H9 (cell line): Measurements from ENCODE around the gene MYH15. TPM values are rescaled to one million over a fixed set of nuclear protein-coding genes. Genes with fewer than 3 reads are reported as not detected.

Experiments
- DNase-seq: peaks from one replicate; pipeline ENCODE4 v3.0.0-alpha.2; 2017
- H2AFZ ChIP-seq: one replicate; pipeline ENCODE4 v1.6.1; 2013; ENCODE audit warnings: mild to moderate bottlenecking, low read length, control low read depth, moderate library complexity
- H2AK5ac ChIP-seq: 2 replicates; pipeline ENCODE4 v1.6.1; 2013; ENCODE audit warnings: low read length, control low read depth, mixed read lengths; ENCODE audit not compliant: insufficient read length
- H2BK120ac ChIP-seq: one replicate; pipeline ENCODE4 v1.6.1; 2013; ENCODE audit warnings: low read depth, mild to moderate bottlenecking, low read length, control low read depth, inconsistent platforms; ENCODE audit not compliant: poor library complexity, severe bottlenecking
- H2BK12ac ChIP-seq: 2 replicates; pipeline ENCODE4 v1.6.1; 2013; ENCODE audit warnings: low read length, control low read depth, mixed read lengths, low read depth; ENCODE audit not compliant: insufficient read length
- H2BK15ac ChIP-seq: 2 replicates; pipeline ENCODE4 v1.6.1; 2013; ENCODE audit warnings: low read depth, low read length, control low read depth
- H2BK20ac ChIP-seq: one replicate; pipeline ENCODE4 v1.6.1; 2013; ENCODE audit warnings: low read depth, mild to moderate bottlenecking, low read length, control low read depth, inconsistent platforms; ENCODE audit not compliant: poor library complexity, severe bottlenecking
- H2BK5ac ChIP-seq: 2 replicates; pipeline ENCODE4 v1.6.1; 2013; ENCODE audit warnings: low read length, control low read depth, mixed read lengths; ENCODE audit not compliant: insufficient read length
- H3K14ac ChIP-seq: 2 replicates; pipeline ENCODE4 v1.6.1; 2013; ENCODE audit warnings: low read length, control low read depth; ENCODE audit not compliant: insufficient read depth
- H3K18ac ChIP-seq: 2 replicates; pipeline ENCODE4 v1.6.1; 2013; ENCODE audit warnings: low read depth, mild to moderate bottlenecking, mixed read lengths, low read length, control low read depth; ENCODE audit not compliant: insufficient read length
- H3K23ac ChIP-seq: 2 replicates; pipeline ENCODE4 v1.6.1; 2013; ENCODE audit warnings: low read length, control low read depth, mixed read lengths, low read depth; ENCODE audit not compliant: insufficient read length
- H3K23me2 ChIP-seq: 2 replicates; pipeline ENCODE4 v1.6.1; 2013; ENCODE audit warnings: low read depth, mild to moderate bottlenecking, mixed read lengths, low read length, control low read depth; ENCODE audit not compliant: insufficient read length, poor library complexity, severe bottlenecking
- H3K27ac ChIP-seq: 2 replicates; pipeline ENCODE4 v1.5.1; 2013; ENCODE audit warnings: low read length, control low read depth, mixed read lengths, low read depth; ENCODE audit not compliant: insufficient read length
- H3K27me3 ChIP-seq: 2 replicates; pipeline ENCODE4 v1.6.1; 2013; ENCODE audit warnings: low read length, control low read depth, inconsistent platforms; ENCODE audit not compliant: insufficient read depth
- H3K4ac ChIP-seq: 2 replicates; pipeline ENCODE4 v1.6.1; 2013; ENCODE audit warnings: low read depth, mild to moderate bottlenecking, control low read depth, inconsistent platforms, low read length, moderate library complexity
- H3K4me1 ChIP-seq: 2 replicates; pipeline ENCODE4 v1.6.1; 2013; ENCODE audit warnings: low read length, control low read depth, inconsistent platforms; ENCODE audit not compliant: insufficient read depth
- H3K4me2 ChIP-seq: 2 replicates; pipeline ENCODE4 v1.6.1; 2013; ENCODE audit warnings: low read length, control low read depth, mixed read lengths; ENCODE audit not compliant: insufficient read length, insufficient read depth
- H3K56ac ChIP-seq: 2 replicates; pipeline ENCODE4 v1.6.1; 2013; ENCODE audit warnings: low read depth, mild to moderate bottlenecking, mixed read lengths, low read length, control low read depth; ENCODE audit not compliant: insufficient read length
- H3K79me1 ChIP-seq: 2 replicates; pipeline ENCODE4 v1.6.1; 2013; ENCODE audit warnings: low read depth, mild to moderate bottlenecking, moderate library complexity, low read length, control low read depth, inconsistent platforms; ENCODE audit not compliant: insufficient read depth, poor library complexity, severe bottlenecking
- H3K79me2 ChIP-seq: 2 replicates; pipeline ENCODE4 v1.6.1; 2013; ENCODE audit warnings: low read length, control low read depth, inconsistent platforms; ENCODE audit not compliant: insufficient read depth
- H3K9ac ChIP-seq: 2 replicates; pipeline ENCODE4 v1.6.1; 2013; ENCODE audit warnings: low read length, control low read depth, mixed read lengths; ENCODE audit not compliant: insufficient read length; ENCODE audit errors: extremely low read depth
- H3K9me3 ChIP-seq: one replicate; pipeline ENCODE4 v1.6.1; 2013; ENCODE audit warnings: low read depth, low read length, inconsistent platforms; ENCODE audit not compliant: control insufficient read depth
- H3T11ph ChIP-seq: one replicate; pipeline ENCODE4 v1.6.1; 2013; ENCODE audit warnings: mild to moderate bottlenecking, low read length, control low read depth, inconsistent platforms
- H4K20me1 ChIP-seq: one replicate; pipeline ENCODE4 v1.6.1; 2013; ENCODE audit not compliant: control insufficient read depth, insufficient read length, insufficient read depth
- H4K5ac ChIP-seq: 2 replicates; pipeline ENCODE4 v1.6.1; 2013; ENCODE audit warnings: low read depth, mild to moderate bottlenecking, mixed read lengths, low read length, control low read depth; ENCODE audit not compliant: insufficient read length
- H4K8ac ChIP-seq: replicated peaks from 2 replicates; pipeline ENCODE4 v1.6.1; 2013; ENCODE audit warnings: low read length, control low read depth, mixed read lengths, low read depth; ENCODE audit not compliant: insufficient read length
- H4K91ac ChIP-seq: 2 replicates; pipeline ENCODE4 v1.6.1; 2013; ENCODE audit warnings: low read depth, mild to moderate bottlenecking, moderate library complexity, mixed read lengths, low read length, control low read depth; ENCODE audit not compliant: insufficient read length
- H3K27ac Mint-ChIP-seq, 3 experiments: 2 replicates in 2 of 3; 3 replicates in 1 of 3; pipeline ENCODE4 v1.8.0; 2020 to 2021; ENCODE audit warnings: mixed read lengths in 3 of 3, mild to moderate bottlenecking in 1 of 3, moderate library complexity in 1 of 3
- H3K27me3 Mint-ChIP-seq: 2 replicates; pipeline ENCODE4 v1.8.0; 2021; ENCODE audit warnings: low read depth, mild to moderate bottlenecking, moderate library complexity, mixed read lengths
- H3K36me3 Mint-ChIP-seq, 3 experiments: 2 replicates in 2 of 3; 3 replicates in 1 of 3; pipeline ENCODE4 v1.8.0; 2020 to 2021; ENCODE audit warnings: low read depth in 3 of 3, mixed read lengths in 3 of 3; ENCODE audit not compliant: insufficient read depth in 1 of 3
- H3K4me1 Mint-ChIP-seq, 2 experiments: 2 replicates each; pipeline ENCODE4 v1.8.0; 2020; ENCODE audit warnings: mixed read lengths in 2 of 2
- H3K4me3 Mint-ChIP-seq, 2 experiments: 2 replicates in 1 of 2; 3 replicates in 1 of 2; pipeline ENCODE4 v1.8.0; 2020 to 2021; ENCODE audit warnings: mild to moderate bottlenecking in 2 of 2, mixed read lengths in 2 of 2, moderate library complexity in 1 of 2
- H3K9me3 Mint-ChIP-seq, 2 experiments: 2 replicates in 1 of 2; 3 replicates in 1 of 2; pipeline ENCODE4 v1.8.0; 2020; ENCODE audit warnings: mild to moderate bottlenecking in 2 of 2, mixed read lengths in 2 of 2, moderate library complexity in 1 of 2
- WGBS: extraction: QIAGEN DNeasy Blood & Tissue Kit; methylation state at CpG from one replicate; pipeline ENCODE4 v1.1.7; 2013; ENCODE audit warnings: missing lambda C conversion rate, low lambda C conversion rate, mixed read lengths; ENCODE audit not compliant: insufficient read length; ENCODE audit errors: extremely low coverage; 5-methylcytosine and 5-hydroxymethylcytosine counted together
- total RNA-seq: library from RNA; stranded (reverse); gene quantifications from 2 replicates; pipeline ENCODE4 v1.2.1, GENCODE V29; 2021
- TF ChIP-seq, protein P1 (sequence below): fragments of 200-600 bp; sonication (generic); conservative IDR thresholded peaks from 3 replicates; pipeline ENCODE4 v1.8.0; 2021; ENCODE audit warnings: antibody characterized with exemption, mild to moderate bottlenecking

The MYH15 gene
- total RNA-seq, 1 experiment from 2014 or later = 0.13 TPM

GRCh38 chr3:108430540-108430939, 79.9 kb downstream of the MYH15 start:
- H3K27me3 ChIP-seq = no peaks in the 10 kb centered on the region
- peaks cover 20 to 22% of the 10 kb centered on the region in 2 experiments for H3K9me3 Mint-ChIP-seq
- no peaks in the 10 kb centered on the region for H3K79me2 ChIP-seq
- no peaks in the 10 kb centered on the region for H3K9me3 ChIP-seq
- H4K91ac ChIP-seq = no peak overlapping the region
- H2AK5ac ChIP-seq = no peak overlapping the region
- H3K36me3 Mint-ChIP-seq = peaks cover 11 to 17% (median 15%) of the 10 kb centered on the region in 3 experiments
- no peak overlapping the region for H3K4me3 Mint-ChIP-seq
- TF ChIP-seq, protein P1, sequence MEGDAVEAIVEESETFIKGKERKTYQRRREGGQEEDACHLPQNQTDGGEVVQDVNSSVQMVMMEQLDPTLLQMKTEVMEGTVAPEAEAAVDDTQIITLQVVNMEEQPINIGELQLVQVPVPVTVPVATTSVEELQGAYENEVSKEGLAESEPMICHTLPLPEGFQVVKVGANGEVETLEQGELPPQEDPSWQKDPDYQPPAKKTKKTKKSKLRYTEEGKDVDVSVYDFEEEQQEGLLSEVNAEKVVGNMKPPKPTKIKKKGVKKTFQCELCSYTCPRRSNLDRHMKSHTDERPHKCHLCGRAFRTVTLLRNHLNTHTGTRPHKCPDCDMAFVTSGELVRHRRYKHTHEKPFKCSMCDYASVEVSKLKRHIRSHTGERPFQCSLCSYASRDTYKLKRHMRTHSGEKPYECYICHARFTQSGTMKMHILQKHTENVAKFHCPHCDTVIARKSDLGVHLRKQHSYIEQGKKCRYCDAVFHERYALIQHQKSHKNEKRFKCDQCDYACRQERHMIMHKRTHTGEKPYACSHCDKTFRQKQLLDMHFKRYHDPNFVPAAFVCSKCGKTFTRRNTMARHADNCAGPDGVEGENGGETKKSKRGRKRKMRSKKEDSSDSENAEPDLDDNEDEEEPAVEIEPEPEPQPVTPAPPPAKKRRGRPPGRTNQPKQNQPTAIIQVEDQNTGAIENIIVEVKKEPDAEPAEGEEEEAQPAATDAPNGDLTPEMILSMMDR = no peak
- no peak overlapping the region for H3T11ph ChIP-seq
- DNase-seq = no peak
- H2BK15ac ChIP-seq = no peak overlapping the region
- H3K4me1 Mint-ChIP-seq = no peaks in the 10 kb centered on the region
- H4K20me1 ChIP-seq = no peaks in the 10 kb centered on the region
- no peak overlapping the region for H4K8ac ChIP-seq
- no peak overlapping the region for H3K23ac ChIP-seq
- H3K9ac ChIP-seq = no peak overlapping the region
- WGBS = no CpG with 5 or more reads among the region's 1 CpG
- no peaks in the 10 kb centered on the region for H3K27me3 Mint-ChIP-seq
- no peak overlapping the region for H2BK20ac ChIP-seq
- H3K27ac ChIP-seq = no peak overlapping the region
- H3K14ac ChIP-seq = no peak overlapping the region
- no peaks in the 10 kb centered on the region for H3K4me1 ChIP-seq
- no peak overlapping the region for H3K4me2 ChIP-seq
- H4K5ac ChIP-seq = no peak overlapping the region
- no peaks in the 10 kb centered on the region for H3K79me1 ChIP-seq
- no peak overlapping the region for H2AFZ ChIP-seq
- H3K27ac Mint-ChIP-seq = no peak overlapping the region
- H2BK5ac ChIP-seq = no peak overlapping the region
- H3K18ac ChIP-seq = no peak overlapping the region
- no peaks in the 10 kb centered on the region for H3K23me2 ChIP-seq
- no peak overlapping the region for H3K4ac ChIP-seq
- H2BK120ac ChIP-seq = no peak overlapping the region
- H3K56ac ChIP-seq = no peak overlapping the region
- no peak overlapping the region for H2BK12ac ChIP-seq
